K562 (cell line): Measurements from ENCODE around the gene CCDC78. TPM values are rescaled to one million over a fixed set of nuclear protein-coding genes. Genes with fewer than 3 reads are reported as not detected.

Experiments used
- ATAC-seq: fragments of 200-7000 bp; cut with Tn5 transposase; 3 replicates; pipeline ENCODE4 v1.9.1; 2020; ENCODE audit warnings: moderate library complexity
- BruUV-seq: library from RNA; stranded (reverse); fragments of 400-500 nt; replicated peaks from 2 replicates; lab custom pipeline; 2021; lab: Mats Ljungman, UMichigan
- CTCF ChIA-PET: fragments of 300-600 bp; formaldehyde crosslinking; extraction: SDS; loops from one replicate; lab custom pipeline; 2021; ENCODE audit warnings: low intra/inter-chr PET ratio; lab: Yijun Ruan, JAX
- POLR2A ChIA-PET: fragments of 300-600, 350-650 bp; sonication (Branson Sonifier 250); formaldehyde crosslinking; extraction: SDS; loops from one replicate; lab custom pipeline; 2021; ENCODE audit warnings: antibody characterized with exemption, inconsistent platforms; lab: Yijun Ruan, JAX
- DNase-seq, 4 experiments: peaks; one replicate each; pipeline versions ENCODE4 v3.0.0 to v3.0.0-alpha.2; 2011 to 2018; ENCODE audit warnings: low spot score in 3 of 4, mixed read lengths in 3 of 4; ENCODE audit errors: extremely low read depth in 1 of 4
- FAIRE-seq: peaks from 2 replicates; lab custom pipeline; 2011; peaks lifted over from hg19 to GRCh38; lab: Jason Lieb, UNC
- H2AFZ ChIP-seq: 2 replicates; pipeline ENCODE4 v1.6.0; 2011; ENCODE audit warnings: low read depth, low read length, control low read depth, inconsistent platforms
- H3K27ac ChIP-seq: fragments of 200-600 bp; 3 replicates; pipeline ENCODE4 v1.8.0; 2011; ENCODE audit warnings: low read depth, mild to moderate bottlenecking, control low read depth, inconsistent platforms, low read length, moderate library complexity, mixed read lengths; ENCODE audit errors: extremely low read depth
- H3K27me3 ChIP-seq, 2 experiments: fragments of 300-600 bp in 1 of 2; 2 replicates in 1 of 2; 3 replicates in 1 of 2; pipeline versions ENCODE4 v1.6.0 to v1.8.0; 2011; ENCODE audit warnings: inconsistent platforms in 2 of 2, low read length in 2 of 2, mild to moderate bottlenecking in 1 of 2, mixed read lengths in 1 of 2, moderate library complexity in 1 of 2; ENCODE audit not compliant: control insufficient read depth in 2 of 2, insufficient read depth in 2 of 2
- H3K36me3 ChIP-seq: fragments of 300-600 bp; 3 replicates; pipeline ENCODE4 v1.8.0; 2011; ENCODE audit warnings: mild to moderate bottlenecking, low read length, inconsistent platforms; ENCODE audit not compliant: control insufficient read depth, insufficient read depth
- H3K4me1 ChIP-seq, 2 experiments: fragments of 200-600 bp in 1 of 2; replicated peaks in 1 of 2; 2 replicates in 1 of 2; 3 replicates in 1 of 2; pipeline versions ENCODE4 v1.5.1 to v1.8.0; 2011; ENCODE audit warnings: inconsistent platforms in 2 of 2, low read length in 2 of 2, mild to moderate bottlenecking in 1 of 2, mixed read lengths in 1 of 2, moderate library complexity in 1 of 2; ENCODE audit not compliant: control insufficient read depth in 2 of 2, insufficient read depth in 2 of 2
- H3K4me2 ChIP-seq: 2 replicates; pipeline ENCODE4 v1.6.1; 2011; ENCODE audit warnings: low read length, control low read depth, inconsistent platforms, mixed read lengths; ENCODE audit not compliant: insufficient read depth
- H3K4me3 ChIP-seq: fragments of 200-600 bp; sonication (generic), shearing (Covaris generic); 2 replicates; pipeline ENCODE4 v1.5.1; 2016; ENCODE audit warnings: control low read depth, inconsistent platforms
- H3K79me2 ChIP-seq: fragments of 200-600 bp; 3 replicates; pipeline ENCODE4 v1.8.0; 2011; ENCODE audit warnings: low read length, inconsistent platforms; ENCODE audit not compliant: control insufficient read depth, insufficient read depth
- H3K9ac ChIP-seq, 2 experiments: 2 replicates each; pipeline versions ENCODE4 v1.6.0 to v1.6.1; 2011; ENCODE audit warnings: low read depth in 2 of 2, low read length in 2 of 2, control low read depth in 1 of 2, inconsistent platforms in 1 of 2, mild to moderate bottlenecking in 1 of 2, mixed read lengths in 1 of 2; ENCODE audit not compliant: insufficient read depth in 1 of 2
- H3K9me1 ChIP-seq: one replicate; pipeline ENCODE4 v1.6.0; 2011; ENCODE audit warnings: inconsistent platforms, mild to moderate bottlenecking, low read length, moderate library complexity; ENCODE audit not compliant: control insufficient read depth, insufficient read depth
- H3K9me3 ChIP-seq: replicated peaks from 2 replicates; pipeline ENCODE4 v1.5.1; 2011; ENCODE audit warnings: low read depth, low read length, inconsistent platforms; ENCODE audit not compliant: control insufficient read depth, insufficient read depth
- H4K20me1 ChIP-seq: replicated peaks from 2 replicates; pipeline ENCODE4 v1.6.1; 2011; ENCODE audit warnings: low read length, inconsistent platforms, mixed read lengths; ENCODE audit not compliant: control insufficient read depth, insufficient read depth
- TEAD1 ChIP-seq, 2 experiments: fragments of 450-650 bp in 1 of 2; sonication (generic) in 1 of 2; formaldehyde crosslinking; IDR thresholded peaks; 2 replicates each; pipeline versions ENCODE4 v1.4.0 to v1.8.0; 2020 to 2022; ENCODE audit warnings: mild to moderate bottlenecking in 2 of 2, missing genetic modification reagents in 1 of 2
- ZKSCAN3 ChIP-seq: fragments of 250-450 bp; sonication (Bioruptor Pico); IDR thresholded peaks from 2 replicates; pipeline ENCODE4 v1.4.0; 2020
- ZNF263 ChIP-seq: sonication (generic); formaldehyde crosslinking; IDR thresholded peaks from 2 replicates; pipeline ENCODE4 v1.8.0; 2022; ENCODE audit warnings: mild to moderate bottlenecking, missing genetic modification reagents, borderline replicate concordance
- whole genome bisulfite sequencing: fragments of 100-300 bp; shearing (Covaris generic); methylation state at CpG from one replicate; pipeline ENCODE4 v1.1.6; 2016; ENCODE audit warnings: low coverage, mixed read lengths; ENCODE audit not compliant: insufficient coverage; ENCODE audit errors: missing lambda C conversion rate; 5-methylcytosine and 5-hydroxymethylcytosine counted together
- in situ Hi-C: fragments of 300-500 bp; cut with MboI; formaldehyde crosslinking; loops from 4 replicates; pipeline ENCODE4 v1.15.0; 2018; ENCODE audit warnings: inconsistent platforms, mixed read lengths
- intact Hi-C: fragments of 100-400 bp; cut with micrococcal nuclease; formaldehyde crosslinking; loops from 2 replicates; pipeline ENCODE4 v1.14.2; 2022
- polyA plus RNA-seq, 8 experiments: library from polyadenylated mRNA; depleted of rRNA in 4 of 8; stranded (reverse) in 5 of 8; unstranded in 3 of 8; fragments of >200 nt; fragmentation: Nextera tagmentation in 2 of 8; fragmentation: Illumina TruSeq in 1 of 8; extraction: Ambion mirVana in 2 of 8; extraction: Trizol in 1 of 8; gene quantifications; 2 replicates each; pipeline versions ENCODE4 v1.2.1 to v1.2.3, GENCODE V29; 2011 to 2014; ENCODE audit warnings: inconsistent platforms in 1 of 8, missing spikeins in 1 of 8
- total RNA-seq, 7 experiments: library from RNA; depleted of rRNA in 6 of 7; stranded (reverse); fragments of >200 nt in 6 of 7; fragmentation: Illumina TruSeq in 2 of 7; extraction: Trizol in 2 of 7; gene quantifications; 2 replicates each; pipeline versions ENCODE4 v1.2.1 to v1.2.3, GENCODE V29; 2011 to 2021; ENCODE audit warnings: low replicate concordance in 1 of 7

Gene CCDC78
- total and polyA plus RNA-seq, 9 of the 15 experiments (the other 6 are each of a cell fraction or from before 2014, with no cell fraction given) = 0.24 to 17.7 (median 2.9) TPM

- CTCF ChIA-PET = interaction anchor here (4.5 kb wide), 1 partner anchor 76 kb away, joined by 73 read pairs; no protein-coding TSS in a partner anchor
- no peak overlapping the region for H3K27ac ChIP-seq
- in situ Hi-C loops = no loop called here
- H3K27me3 ChIP-seq = peaks cover 0 to 18% of the 10 kb centered on the region in 2 experiments; a peak in 2 of 5 replicates
- BruUV-seq = no TSS peak
- H3K36me3 ChIP-seq = no peaks in the 10 kb centered on the region
- intact Hi-C loops = no loop called here
- H2AFZ ChIP-seq = no peak overlapping the region
- no peak overlapping the region for H3K4me3 ChIP-seq
- H3K4me2 ChIP-seq = no peak overlapping the region
- no peaks in the 10 kb centered on the region for H3K9me3 ChIP-seq
- TF ChIP-seq ZKSCAN3 (CRISPR knock-in tag) (no peak), ZNF263 (CRISPR knock-in tag) (peak; percentile 97)
- DNase-seq (no peak), ATAC-seq (no peak), FAIRE-seq (no peak)
- 10% methylated on average over 4 of the region's 4 CpGs for WGBS
- H3K9ac ChIP-seq = no peak overlapping the region
- peaks cover 0 to 64% of the 10 kb centered on the region in 2 experiments; a peak in 3 of 5 replicates for H3K4me1 ChIP-seq
- no peaks in the 10 kb centered on the region for H3K79me2 ChIP-seq
- POLR2A ChIA-PET = interaction anchor here (0.5 to 1.0 kb wide), 3 partner anchors 11 to 27 kb away, joined by 3 to 4 read pairs (median 4); no protein-coding TSS in a partner anchor
- H3K9me1 ChIP-seq = no peaks in the 10 kb centered on the region
- peaks cover 24% of the 10 kb centered on the region; the same call in 1 of the 2 replicates for H4K20me1 ChIP-seq
These were observed 17.3 kb downstream of the CCDC78 start for GRCh38 chr16:708959-709358.

- CTCF ChIA-PET = interaction anchor here (0.6 kb wide), 1 partner anchor 81 kb away, joined by 5 read pairs; no protein-coding TSS in a partner anchor
- peaks cover 0 to 27% of the 10 kb centered on the region in 2 experiments; a peak in 3 of 5 replicates for H3K27me3 ChIP-seq
- POLR2A ChIA-PET = interaction anchor here (0.7 to 1.0 kb wide), 3 partner anchors 28 to 171 kb away, joined by 3 read pairs; no protein-coding TSS in a partner anchor
These were observed 18.2 kb downstream of the CCDC78 start for GRCh38 chr16:708019-708418.

More at GRCh38 chr16:708019-708418, 18.2 kb downstream of the CCDC78 start:
- H4K20me1 ChIP-seq = peaks cover 26% of the 10 kb centered on the region; the same call in 1 of the 2 replicates
- H3K27ac ChIP-seq = no peak overlapping the region
- H3K9ac ChIP-seq = no peak overlapping the region
- ATAC-seq (no peak), FAIRE-seq (no peak), DNase-seq (no peak)
- in situ Hi-C loops (no loop called here), intact Hi-C loops (no loop called here)
- no peak overlapping the region for H3K4me2 ChIP-seq
- no peaks in the 10 kb centered on the region for H3K36me3 ChIP-seq
- no peak overlapping the region for H2AFZ ChIP-seq
- no peaks in the 10 kb centered on the region for H3K79me2 ChIP-seq
- no peaks in the 10 kb centered on the region for H3K9me1 ChIP-seq
- no peaks in the 10 kb centered on the region for H3K9me3 ChIP-seq
- peaks cover 0 to 65% of the 10 kb centered on the region in 2 experiments; a peak in 3 of 5 replicates for H3K4me1 ChIP-seq
- TF ChIP-seq ZNF263 (CRISPR knock-in tag) = peak; percentile 93
- TF ChIP-seq TEAD1 (CRISPR knock-in tag; IDR thresholded peaks at IDR 0.05) = no peak
- TF ChIP-seq, all 486 proteins: peak for 1
- 0% methylated on average over 3 of the region's 3 CpGs for WGBS
- no peak overlapping the region for H3K4me3 ChIP-seq
- no TSS peak for BruUV-seq
